HG03066 (cell line): Measurements from ENCODE around the gene TYMS.
"Not testable (repeated sequence)": the region's sequence is repeated elsewhere in the genome, so short reads cannot be mapped to it uniquely, and the experiment has no call there.

Experiments used
- ATAC-seq: cut with Tn5 transposase; IDR thresholded peaks from one replicate; pipeline ENCODE4 v1.9.1; 2021; ENCODE audit warnings: low read depth; ENCODE audit not compliant: unreplicated experiment

TYMS gene

GRCh38 chr18:676736-677135 is 19.3 kb downstream of the TYMS start:
- no peak for ATAC-seq

GRCh38 chr18:677145-677544 is 19.7 kb downstream of the TYMS start:
- ATAC-seq = no peak

DNA sequence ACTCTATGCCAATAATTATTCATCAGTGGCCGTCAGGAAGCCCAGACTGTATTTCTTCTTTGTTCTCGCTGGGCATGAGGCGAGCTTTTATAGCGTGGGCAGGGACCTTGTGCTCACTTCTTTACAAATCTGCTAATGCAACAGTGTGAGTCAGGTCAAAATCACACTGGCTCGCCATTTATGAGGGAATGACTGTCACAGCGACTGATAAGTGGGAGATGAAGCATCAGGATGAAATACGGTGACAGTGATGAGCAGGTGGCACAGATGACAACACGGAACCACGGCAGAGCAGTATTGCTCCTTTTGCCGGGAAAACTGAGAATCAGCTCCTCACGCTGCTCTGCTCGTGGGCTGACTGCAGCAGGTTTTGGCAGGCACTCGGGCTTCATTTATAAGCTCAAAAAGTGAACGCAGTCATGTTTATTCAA is 20.5 kb downstream of the TYMS start:
- no peak for ATAC-seq

DNA sequence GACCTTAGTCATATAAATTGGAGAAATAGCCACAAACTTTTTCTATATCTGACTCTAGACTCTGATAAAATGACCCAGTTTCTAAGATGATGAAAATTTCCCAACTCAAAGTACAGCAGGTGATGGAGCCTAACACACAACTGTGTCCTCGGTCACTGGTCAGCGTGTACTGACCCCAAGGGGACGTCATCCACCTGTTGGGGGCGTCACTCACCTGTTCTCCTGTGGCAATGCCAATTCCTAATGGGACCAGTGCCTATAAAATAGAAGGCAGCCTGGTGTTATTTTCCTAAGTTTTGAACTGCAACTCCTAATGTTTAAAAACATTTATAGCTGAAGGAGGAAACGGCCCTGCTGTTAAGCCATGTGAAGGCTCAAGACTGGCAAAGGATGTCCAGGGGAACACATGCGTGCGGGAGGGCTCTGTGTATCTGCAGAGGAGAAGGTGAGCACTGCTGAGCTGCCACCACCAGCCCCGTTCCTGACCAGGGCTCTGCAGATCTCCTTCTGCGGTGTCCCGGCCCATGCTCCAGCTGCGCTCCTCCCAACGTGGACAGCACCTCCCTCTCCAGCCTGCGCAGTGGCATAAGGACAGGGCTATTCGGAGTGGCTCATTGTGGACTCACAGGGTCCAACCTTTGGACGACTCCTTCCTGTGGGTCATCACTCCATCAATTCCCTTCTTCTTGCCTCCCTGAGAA is 21.2 kb downstream of the TYMS start:
- no peak for ATAC-seq

DNA sequence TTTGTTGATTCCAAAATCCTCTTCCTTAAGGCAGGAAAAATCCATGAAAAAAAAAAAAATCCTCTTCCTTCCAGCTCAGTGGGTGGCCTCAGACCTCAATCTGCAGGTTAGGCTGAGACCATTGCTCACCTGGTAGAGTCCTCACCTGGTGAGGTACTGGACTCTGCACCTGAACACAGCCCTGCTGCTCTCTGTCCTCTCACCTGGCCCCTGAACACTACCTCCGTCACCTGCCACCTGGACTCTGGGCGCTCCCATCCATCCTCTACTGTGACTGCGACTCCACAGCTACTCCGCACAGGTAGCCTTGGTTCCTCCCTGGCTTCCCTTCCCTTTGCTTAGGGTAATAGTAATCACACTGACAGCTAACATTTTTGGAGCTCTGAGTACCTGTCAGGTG is 22.1 kb downstream of the TYMS start:
- ATAC-seq = no peak

- ATAC-seq = no peak
Measured at GRCh38 chr18:680392-680791, 22.9 kb downstream of the TYMS start.

GRCh38 chr18:681985-682384 is 24.5 kb downstream of the TYMS start:
- ATAC-seq = no peak

GRCh38 chr18:682416-682815 is 25.0 kb downstream of the TYMS start:
- not testable (repeated sequence) for ATAC-seq

- ATAC-seq = no peak
Measured at GRCh38 chr18:682833-683232, 25.4 kb downstream of the TYMS start.

DNA sequence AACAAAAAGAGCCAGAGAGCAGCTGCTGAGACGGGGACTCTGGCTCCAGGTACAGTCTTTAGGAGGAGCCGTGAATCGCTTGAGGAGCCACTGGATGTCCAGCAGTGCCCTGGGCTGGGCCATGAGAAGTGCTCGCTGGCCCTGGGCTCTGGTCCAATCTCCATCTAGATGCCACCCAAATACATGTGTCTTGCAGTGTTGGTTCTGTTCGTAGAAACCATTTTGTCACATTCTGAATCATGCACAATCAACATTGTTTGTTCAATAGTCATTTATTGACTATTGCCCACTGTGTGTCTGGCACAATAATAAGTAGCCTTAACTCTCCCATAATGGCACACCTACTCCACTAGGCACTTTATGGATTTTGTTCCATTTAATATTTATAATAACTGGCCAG is 26.1 kb downstream of the TYMS start:
- ATAC-seq = no peak

DNA sequence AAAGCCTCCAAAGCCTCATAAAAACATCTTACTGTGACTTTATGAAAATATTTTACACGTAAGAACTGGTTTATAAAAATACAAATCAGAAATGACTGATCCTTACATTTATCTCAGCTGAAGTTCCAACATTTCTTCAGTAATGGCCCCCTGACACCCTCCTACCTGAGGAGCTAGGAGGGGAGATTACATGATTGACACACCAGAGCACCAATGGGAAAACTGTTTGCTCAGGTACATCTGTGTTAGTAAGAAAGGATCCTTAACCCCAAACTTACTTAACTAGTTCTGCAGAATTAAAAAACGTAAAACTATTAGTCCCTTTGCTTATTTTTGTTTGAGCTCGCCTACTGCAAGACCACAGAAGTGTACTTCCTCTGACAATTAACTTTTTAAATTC is 28.0 kb downstream of the TYMS start:
- ATAC-seq = no peak

DNA sequence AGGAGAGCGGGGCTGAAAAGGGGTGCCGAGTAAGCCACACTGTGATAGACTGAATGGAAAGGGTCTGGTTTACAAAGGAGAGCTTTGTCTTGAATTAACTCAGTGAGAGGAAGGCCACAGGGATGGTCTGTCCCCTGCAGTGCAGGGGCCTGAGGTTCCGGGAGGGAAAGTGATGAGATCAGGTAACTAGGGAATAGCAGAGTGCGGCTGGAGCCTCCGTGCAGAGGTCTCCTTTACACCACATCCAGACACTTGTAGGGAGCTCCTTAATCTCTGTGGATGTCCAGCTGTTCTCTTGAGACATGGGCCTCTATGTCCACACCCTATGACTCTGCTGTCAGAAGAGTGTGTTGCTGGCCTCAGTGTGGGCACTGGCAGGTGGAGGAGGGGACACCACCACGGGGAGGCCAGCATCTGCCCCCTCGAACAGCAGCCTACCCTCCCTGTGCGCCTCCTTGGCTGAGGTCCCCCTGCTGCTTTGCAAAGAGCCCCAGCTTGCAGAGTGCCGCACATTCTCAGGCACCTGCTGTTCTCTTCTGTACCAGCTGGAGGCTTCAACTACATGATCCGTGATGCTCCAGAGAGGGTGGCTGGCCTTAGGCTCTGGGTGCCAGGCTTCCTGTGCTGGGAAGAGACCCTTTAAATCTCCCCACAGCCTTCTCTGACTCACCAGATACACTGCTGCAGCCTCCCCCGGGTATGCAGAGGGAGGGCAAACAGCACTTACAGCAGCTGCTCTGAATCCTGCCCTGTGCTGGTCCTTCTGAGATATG is 29.1 kb downstream of the TYMS start:
- ATAC-seq = no peak

DNA sequence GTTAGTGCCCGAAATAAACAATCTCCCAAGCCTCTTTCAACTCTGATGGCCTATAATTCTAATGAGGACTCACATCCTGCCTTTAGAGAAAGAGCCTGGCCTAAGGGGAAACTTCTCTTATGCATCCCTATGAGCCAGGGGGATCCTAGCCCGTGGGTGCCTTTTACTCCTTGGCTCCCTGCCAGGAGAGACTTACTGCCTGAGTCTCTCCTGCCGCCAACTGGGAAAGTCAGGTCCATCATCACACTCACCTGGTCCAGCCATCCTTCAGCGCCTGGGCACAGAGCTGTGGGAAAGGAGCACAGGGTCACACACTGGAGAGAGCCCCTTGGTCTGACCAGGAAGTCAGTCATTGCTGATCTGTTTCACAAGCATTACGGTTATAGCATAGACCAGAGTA is 30.9 kb downstream of the TYMS start:
- no peak for ATAC-seq

DNA sequence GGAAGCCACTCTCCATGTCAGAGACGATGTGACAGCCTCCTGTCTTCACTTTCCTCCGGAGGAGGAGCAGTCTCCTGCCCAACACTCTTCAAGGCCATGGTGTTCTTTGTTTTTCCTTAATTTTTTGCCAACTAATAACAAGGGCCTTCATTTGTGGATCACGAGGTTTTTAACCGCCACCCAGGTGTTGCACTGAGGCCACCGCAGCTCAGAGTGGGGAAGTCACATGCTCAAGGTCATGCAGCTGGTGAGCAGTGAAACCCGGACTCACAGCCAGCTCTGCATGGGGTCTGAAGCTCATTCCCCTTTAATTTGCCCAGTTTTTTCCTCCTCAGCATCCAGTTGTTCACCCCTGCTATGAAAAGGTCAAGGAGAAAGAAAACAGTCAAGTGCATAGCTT is 35.4 kb downstream of the TYMS start:
- no peak for ATAC-seq

DNA sequence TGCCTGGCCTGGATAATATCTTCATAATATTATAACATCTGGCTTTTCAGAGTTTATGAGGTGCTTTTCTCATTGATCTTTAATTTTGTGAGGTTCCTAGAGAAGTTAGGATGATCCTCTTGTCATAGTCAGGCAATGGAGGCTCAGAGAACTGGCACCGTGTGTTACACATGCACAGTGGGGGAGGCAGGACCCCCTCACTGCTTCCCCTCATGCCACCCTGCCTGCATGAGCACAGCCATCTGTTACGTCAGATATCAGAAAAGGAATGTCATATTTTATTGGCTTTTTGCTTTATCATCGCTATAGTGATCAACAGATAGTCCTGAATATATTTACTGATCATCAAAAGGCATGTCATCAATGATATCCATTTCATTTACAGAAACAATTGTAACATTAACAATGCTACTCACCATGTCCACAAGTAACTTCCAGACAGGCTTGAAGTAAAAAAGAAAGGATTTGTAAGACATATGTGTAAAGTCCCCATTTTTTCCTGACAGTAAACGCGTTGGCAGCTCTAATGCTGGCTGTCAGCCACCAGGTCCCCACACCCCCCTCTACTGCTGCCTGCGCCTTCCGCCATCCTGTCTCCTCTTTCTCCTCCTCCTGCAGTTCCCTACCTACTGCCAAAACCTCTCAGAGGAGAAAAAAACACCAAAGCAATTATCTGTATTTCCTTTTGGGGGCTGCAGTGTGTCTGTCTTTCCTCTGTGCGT is 36.2 kb downstream of the TYMS start:
- no peak for ATAC-seq

- ATAC-seq = no peak
Measured at GRCh38 chr18:697012-697411, 39.6 kb downstream of the TYMS start.

DNA sequence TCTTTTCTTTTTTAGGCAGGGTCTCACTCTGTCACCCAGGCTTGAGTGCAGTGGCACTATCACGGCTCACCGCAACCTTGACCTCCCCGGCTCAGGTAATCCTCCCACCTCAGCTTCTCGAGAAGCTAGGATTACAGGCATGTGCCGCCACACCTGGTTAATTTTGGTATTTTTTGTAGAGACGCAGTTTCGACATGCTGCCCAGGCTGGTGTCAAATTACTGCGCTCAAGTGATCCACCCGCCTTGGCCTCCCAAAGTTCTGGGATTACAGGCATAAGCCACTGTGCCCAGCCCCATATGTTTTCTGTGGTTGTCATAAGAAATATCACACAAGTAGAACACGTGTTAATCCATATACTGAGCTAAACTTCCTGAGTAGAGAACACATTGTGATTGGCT is 40.3 kb downstream of the TYMS start:
- no peak for ATAC-seq

GRCh38 chr18:703213-703967 is 45.9 kb downstream of the TYMS start:
- ATAC-seq = no peak

DNA sequence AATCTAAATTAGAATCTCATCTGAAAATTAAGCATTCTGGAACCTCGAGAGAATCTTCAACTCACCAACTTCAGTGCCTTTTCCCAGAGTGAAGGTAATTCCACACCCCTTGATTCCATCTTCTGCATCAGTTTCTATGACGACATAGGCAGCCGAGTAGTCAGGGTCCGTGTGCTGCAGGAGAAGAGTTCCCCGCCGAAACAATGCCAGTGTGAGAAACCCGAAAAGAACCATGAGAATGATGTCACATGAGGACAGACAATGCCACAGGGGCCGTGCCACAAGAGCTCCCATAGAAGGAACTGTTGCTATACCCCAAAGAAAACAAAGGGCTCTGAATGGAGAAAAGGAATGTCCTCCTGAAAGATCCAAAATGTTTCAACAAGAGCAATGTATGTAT is 49.0 kb downstream of the TYMS start:
- no peak for ATAC-seq

DNA sequence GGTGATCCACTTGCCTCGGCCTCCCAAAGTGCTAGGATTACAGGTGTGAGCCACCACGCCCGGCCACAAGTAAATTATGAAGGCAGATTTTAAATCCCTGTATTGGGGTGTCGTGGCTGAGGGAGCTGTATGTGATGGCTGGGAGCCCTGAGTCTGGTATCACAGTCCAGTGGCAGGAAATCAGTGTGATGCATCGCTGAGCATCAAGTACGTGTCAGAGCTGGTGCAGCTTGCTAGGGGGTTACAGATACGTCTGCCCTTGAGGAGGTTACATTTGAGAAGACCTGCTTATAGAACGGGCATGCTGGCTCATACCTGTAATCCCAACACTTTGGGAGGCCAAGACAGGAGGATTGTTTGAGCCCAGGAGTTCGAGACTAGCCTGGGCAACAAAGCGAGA is 50.6 kb downstream of the TYMS start:
- no peak for ATAC-seq

- no peak for ATAC-seq
Measured at GRCh38 chr18:709771-710170, 52.3 kb downstream of the TYMS start.
